B cell (primary cell): ENCODE data around the gene KRT73. TPM values are rescaled to one million over a fixed set of nuclear protein-coding genes. Genes with fewer than 3 reads are reported as not detected.

Experiments
- ATAC-seq: fragments of 200-7000 bp; cut with Tn5 transposase; one replicate; pipeline ENCODE4 v1.10.0; 2021; ENCODE audit warnings: low read depth, mild to moderate bottlenecking, moderate number of reproducible peaks, moderate library complexity
- CTCF ChIA-PET: fragments of 350-600 bp; sonication (Branson Sonifier 250); formaldehyde crosslinking; loops from one replicate; lab custom pipeline; 2021; ENCODE audit warnings: antibody characterized with exemption, inconsistent platforms; lab: Charles Lee
- POLR2A ChIA-PET: fragments of 350-600 bp; sonication (Branson Sonifier 250); formaldehyde crosslinking; loops from one replicate; lab custom pipeline; 2021; ENCODE audit warnings: antibody characterized with exemption; lab: Charles Lee
- DNase-seq: peaks from one replicate; pipeline ENCODE4 v3.0.0; 2013
- H2AFZ ChIP-seq: 2 replicates; pipeline ENCODE4 v1.6.1; 2012; ENCODE audit warnings: mild to moderate bottlenecking, low read depth, low read length; ENCODE audit not compliant: insufficient read depth, poor library complexity, severe bottlenecking
- H3K27ac ChIP-seq, 2 donors: 1 replicate in 1 of 2; 2 replicates in 1 of 2; pipeline ENCODE4 v1.5.1; 2012 to 2013; ENCODE audit warnings: low read length in 2 of 2, mild to moderate bottlenecking in 2 of 2, moderate library complexity in 1 of 2
- H3K27me3 ChIP-seq, 4 experiments: fragments of 200-600 bp in 1 of 4; sonication (generic) in 1 of 4; replicated peaks in 1 of 4; 1 replicate in 2 of 4; 2 replicates in 2 of 4; pipeline versions ENCODE4 v1.6.1 to v1.7.0; 2013 to 2016; ENCODE audit warnings: low read length in 3 of 4, mild to moderate bottlenecking in 2 of 4, mixed read lengths in 1 of 4, moderate library complexity in 1 of 4; ENCODE audit not compliant: insufficient read depth in 4 of 4, control insufficient read depth in 3 of 4; ENCODE audit errors: control extremely low read depth in 1 of 4
- H3K36me3 ChIP-seq, 2 experiments: replicated peaks in 1 of 2; 1 replicate in 1 of 2; 2 replicates in 1 of 2; pipeline versions ENCODE4 v1.6.1 to v1.7.1; 2013; ENCODE audit warnings: low read length in 1 of 2; ENCODE audit not compliant: insufficient read depth in 2 of 2, control insufficient read depth in 1 of 2; ENCODE audit errors: control extremely low read depth in 1 of 2, extremely low read depth in 1 of 2
- H3K4me1 ChIP-seq, 2 donors: fragments of 200-600 bp in 1 of 2; sonication (generic) in 1 of 2; 1 replicate in 1 of 2; 2 replicates in 1 of 2; pipeline versions ENCODE4 v1.5.1 to v1.6.1; 2013 to 2017; ENCODE audit warnings: low read length in 2 of 2; ENCODE audit not compliant: control insufficient read depth in 2 of 2, insufficient read depth in 2 of 2
- H3K4me2 ChIP-seq: replicated peaks from 2 replicates; pipeline ENCODE3; 2012; ENCODE audit warnings: mild to moderate bottlenecking, low read depth, low read length; ENCODE audit not compliant: poor library complexity, severe bottlenecking
- H3K4me3 ChIP-seq, 5 experiments: fragments of 200-600 bp in 1 of 5; sonication (generic) in 1 of 5; 1 replicate in 3 of 5; 2 replicates in 2 of 5; pipeline versions ENCODE4 v1.5.1 to v1.7.0; 2011 to 2016; ENCODE audit warnings: low read length in 4 of 5, mild to moderate bottlenecking in 4 of 5, low read depth in 2 of 5, control low read depth in 1 of 5, moderate library complexity in 1 of 5; ENCODE audit not compliant: insufficient read depth in 1 of 5; ENCODE audit errors: control extremely low read depth in 1 of 5, extremely low read depth in 1 of 5
- H3K79me2 ChIP-seq: fragments of 200-600 bp; sonication (generic); one replicate; pipeline ENCODE4 v1.6.0; 2016; ENCODE audit warnings: low read length; ENCODE audit not compliant: control insufficient read depth, insufficient read depth
- H3K9ac ChIP-seq: fragments of 200-600 bp; sonication (generic); 2 replicates; pipeline ENCODE4 v1.6.1; 2017; ENCODE audit warnings: mild to moderate bottlenecking, low read length, moderate library complexity
- H3K9me3 ChIP-seq, 3 donors: one replicate each; pipeline versions ENCODE4 v1.6.1 to v1.7.1; 2013; ENCODE audit warnings: low read length in 2 of 3; ENCODE audit not compliant: control insufficient read depth in 2 of 3, insufficient read depth in 1 of 3; ENCODE audit errors: control extremely low read depth in 1 of 3
- H4K20me1 ChIP-seq: 2 replicates; pipeline ENCODE4 v1.6.0; 2012; ENCODE audit warnings: mild to moderate bottlenecking, low read length; ENCODE audit not compliant: insufficient read depth, control insufficient read depth, poor library complexity, severe bottlenecking
- H3K27ac Mint-ChIP-seq: one replicate; pipeline ENCODE4 v1.8.0; 2021; ENCODE audit warnings: mixed read lengths
- H3K27me3 Mint-ChIP-seq: one replicate; pipeline ENCODE4 v1.8.0; 2021; ENCODE audit warnings: mixed read lengths
- H3K4me1 Mint-ChIP-seq: one replicate; pipeline ENCODE4 v1.8.0; 2021; ENCODE audit warnings: mixed read lengths
- H3K4me3 Mint-ChIP-seq: one replicate; pipeline ENCODE4 v1.8.0; 2021; ENCODE audit warnings: mixed read lengths
- H3K9me3 Mint-ChIP-seq: one replicate; pipeline ENCODE4 v1.8.0; 2022; ENCODE audit warnings: mixed read lengths; ENCODE audit not compliant: insufficient read depth
- CTCF ChIP-seq: fragments of 200-600 bp; IDR thresholded peaks from one replicate; pipeline ENCODE4 v1.8.0; 2022; ENCODE audit warnings: antibody characterized with exemption, mild to moderate bottlenecking
- EZH2 ChIP-seq: IDR thresholded peaks from 2 replicates; pipeline ENCODE4 v1.6.1; 2012; ENCODE audit warnings: borderline replicate concordance, low read depth, mild to moderate bottlenecking, moderate library complexity, low read length; ENCODE audit not compliant: insufficient read depth, poor library complexity, severe bottlenecking
- WGBS: methylation state at CpG from one replicate; pipeline ENCODE4 v1.1.5; 2013; ENCODE audit warnings: missing lambda C conversion rate; ENCODE audit not compliant: insufficient coverage; 5-methylcytosine and 5-hydroxymethylcytosine counted together
- intact Hi-C: fragments of 100-400 bp; cut with micrococcal nuclease; formaldehyde crosslinking; loops from one replicate; pipeline ENCODE4 v1.10.0; 2022
- polyA plus RNA-seq: library from polyadenylated mRNA; depleted of rRNA; stranded (reverse); fragments of >200 nt; gene quantifications from 2 replicates; pipeline ENCODE4 v1.2.3, GENCODE V29; 2012
- total RNA-seq, 2 donors: library from RNA; stranded (reverse); fragments of 120-200 nt in 1 of 2; gene quantifications; 1 replicate in 1 of 2; 2 replicates in 1 of 2; pipeline versions ENCODE4 v1.2.3 to v1.2.4, GENCODE V29; 2013 to 2022

KRT73 gene
- total and polyA plus RNA-seq, 2 donors (not counting 1 experiment from before 2014, with no cell fraction given), result 0.07 TPM; not detected in 1

DNA sequence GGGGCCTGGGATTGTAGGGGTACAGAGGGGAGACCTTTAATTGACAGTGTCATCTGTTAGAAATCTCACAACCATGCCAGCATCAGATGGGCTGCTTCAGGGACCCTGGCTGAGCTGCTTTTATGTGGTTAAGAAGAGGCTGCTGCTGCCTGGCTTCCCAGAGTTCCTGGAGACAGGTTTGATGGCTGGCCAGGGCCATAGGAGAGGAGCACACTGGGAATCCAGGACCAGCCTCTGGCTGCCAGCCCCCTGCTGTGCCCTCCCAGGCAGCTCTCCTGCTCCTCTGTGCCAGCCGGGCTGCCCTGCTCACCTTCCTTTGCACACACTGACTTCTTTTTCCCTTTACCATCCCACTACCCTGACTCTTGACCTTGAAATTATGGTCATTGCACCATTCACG, 507 bp upstream of the KRT73 start:
- no peaks in the 10 kb centered on the region for H4K20me1 ChIP-seq
- peaks cover 0 to 3% (median under 1%) of the 10 kb centered on the region in 4 experiments for H3K27me3 ChIP-seq
- no peak overlapping the region for H3K4me2 ChIP-seq
- no peaks in the 10 kb centered on the region for H3K4me1 ChIP-seq
- no peak overlapping the region for H3K9ac ChIP-seq
- H3K9me3 ChIP-seq, result peaks cover 0 to 2% (median 0%) of the 10 kb centered on the region in 3 donors
- 90% methylated on average over 1 of the region's 2 CpGs for WGBS
- Mint-ChIP-seq H3K4me3 (no peak overlapping the region), H3K4me1 (no peaks in the 10 kb centered on the region), H3K9me3 (no peaks in the 10 kb centered on the region), H3K27ac (no peak overlapping the region), H3K27me3 (peaks cover 43% of the 10 kb centered on the region)
- no peaks in the 10 kb centered on the region for H3K36me3 ChIP-seq
- H3K79me2 ChIP-seq, result no peaks in the 10 kb centered on the region
- intact Hi-C loops, result no loop called here
- ChIA-PET POLR2A (no interaction called here), CTCF (interaction anchor here (0.7 kb wide), 1 partner anchor 10 kb away, joined by 3 read pairs; no protein-coding TSS in a partner anchor)
- TF ChIP-seq EZH2 (no peak), CTCF (no peak)
- H3K27ac ChIP-seq, result no peak overlapping the region
- ATAC-seq, result no peak
- DNase-seq, result no peak
- H3K4me3 ChIP-seq, result no peak overlapping the region
- no peak overlapping the region for H2AFZ ChIP-seq

- Histone ChIP-seq H2AFZ (no peak overlapping the region), H4K20me1 (no peaks in the 10 kb centered on the region), H3K27me3 (peaks cover 0 to 3% (median under 1%) of the 10 kb centered on the region in 4 experiments), H3K9me3 (peaks cover 0 to 2% (median 0%) of the 10 kb centered on the region in 3 donors), H3K27ac (no peak overlapping the region), H3K4me2 (no peak overlapping the region), H3K4me1 (no peaks in the 10 kb centered on the region), H3K79me2 (no peaks in the 10 kb centered on the region), H3K36me3 (no peaks in the 10 kb centered on the region), H3K9ac (no peak overlapping the region), H3K4me3 (no peak overlapping the region)
- Mint-ChIP-seq H3K4me3 (no peak overlapping the region), H3K27me3 (peaks cover 46% of the 10 kb centered on the region), H3K9me3 (no peaks in the 10 kb centered on the region), H3K27ac (no peak overlapping the region), H3K4me1 (no peaks in the 10 kb centered on the region)
- ChIA-PET POLR2A (no interaction called here), CTCF (no interaction called here)
- DNase-seq (no peak), ATAC-seq (no peak)
- TF ChIP-seq CTCF (no peak), EZH2 (no peak)
- 88% methylated on average over 7 of the region's 7 CpGs for WGBS
- intact Hi-C loops, result no loop called here
Observed at GRCh38 chr12:52617403-52617785, 965 bp downstream of the KRT73 start.
